Muscle of back (tissue), 11 donors: ENCODE data around the gene MAN1B1. TPM values are rescaled to one million over a fixed set of nuclear protein-coding genes. Genes with fewer than 3 reads are reported as not detected.
"Not testable (repeated sequence)": the region's sequence is repeated elsewhere in the genome, so short reads cannot be mapped to it uniquely, and the experiment has no call there.

Experiments
- DNase-seq, 3 donors: peaks; one replicate each; pipeline versions ENCODE4 v3.0.0 to v3.0.0-alpha.2; 2013
- polyA plus RNA-seq, 10 donors: library from polyadenylated mRNA; unstranded; fragments of 120-200 nt; gene quantifications; one replicate each; pipeline ENCODE4 v1.2.1, GENCODE V29; 2013; ENCODE audit not compliant: insufficient read length in 10 of 10

The MAN1B1 gene
- polyA plus RNA-seq, 10 donors: 31.3 to 54.4 (median 41.1) TPM

- no peak for DNase-seq
Measured at GRCh38 chr9:137051145-137051724, 35.5 kb upstream of the MAN1B1 start.

GRCh38 chr9:137052293-137052692 is 34.5 kb upstream of the MAN1B1 start:
- DNase-seq: no peak

- DNase-seq: no peak
Measured at GRCh38 chr9:137052998-137053943, 33.5 kb upstream of the MAN1B1 start.

GRCh38 chr9:137053944-137054931 is 32.5 kb upstream of the MAN1B1 start, which contains the start of gene ENTPD2:
Gene ENTPD2 (minus strand): TSS chr9:137054061. CDS start chr9:137053997, 64 bp downstream.
- peak in 1 of 3 donors; percentile 50 for DNase-seq

- DNase-seq: no peak
Measured at GRCh38 chr9:137054932-137055384, 31.8 kb upstream of the MAN1B1 start.

- DNase-seq: peak; percentile 62 to 96 (median 90)
Measured at GRCh38 chr9:137055385-137056364, 31.1 kb upstream of the MAN1B1 start.

GRCh38 chr9:137056739-137057415 is 29.9 kb upstream of the MAN1B1 start:
- DNase-seq: peak in 1 of 3 donors; percentile 65

GRCh38 chr9:137057545-137057944 is 29.2 kb upstream of the MAN1B1 start:
- DNase-seq: no peak

GRCh38 chr9:137058521-137059234 is 28.1 kb upstream of the MAN1B1 start:
- DNase-seq: no peak

GRCh38 chr9:137062384-137062783 is 24.4 kb upstream of the MAN1B1 start:
- DNase-seq: no peak

GRCh38 chr9:137062798-137063197 is 24.0 kb upstream of the MAN1B1 start:
- DNase-seq: not testable (repeated sequence)

GRCh38 chr9:137063311-137064026 is 23.3 kb upstream of the MAN1B1 start:
- DNase-seq: no peak

- peak in 2 of 3 donors; percentile 59 to 69 for DNase-seq
Measured at GRCh38 chr9:137064027-137064879, 22.5 kb upstream of the MAN1B1 start.

- DNase-seq: no peak
Measured at GRCh38 chr9:137064880-137065164, 22.0 kb upstream of the MAN1B1 start.

- no peak for DNase-seq
Measured at GRCh38 chr9:137065336-137065967, 21.3 kb upstream of the MAN1B1 start.

- DNase-seq: no peak
Measured at GRCh38 chr9:137066096-137066861, 20.5 kb upstream of the MAN1B1 start.
